T-helper 9 cell (primary cell): ENCODE measurements around the gene BRMS1L.
"Not testable (repeated sequence)": the region's sequence is repeated elsewhere in the genome, so short reads cannot be mapped to it uniquely, and the experiment has no call there.

Source experiments
- DNase-seq: peaks from one replicate; pipeline ENCODE4 v3.0.0-alpha.2; 2020

The BRMS1L gene

DNA sequence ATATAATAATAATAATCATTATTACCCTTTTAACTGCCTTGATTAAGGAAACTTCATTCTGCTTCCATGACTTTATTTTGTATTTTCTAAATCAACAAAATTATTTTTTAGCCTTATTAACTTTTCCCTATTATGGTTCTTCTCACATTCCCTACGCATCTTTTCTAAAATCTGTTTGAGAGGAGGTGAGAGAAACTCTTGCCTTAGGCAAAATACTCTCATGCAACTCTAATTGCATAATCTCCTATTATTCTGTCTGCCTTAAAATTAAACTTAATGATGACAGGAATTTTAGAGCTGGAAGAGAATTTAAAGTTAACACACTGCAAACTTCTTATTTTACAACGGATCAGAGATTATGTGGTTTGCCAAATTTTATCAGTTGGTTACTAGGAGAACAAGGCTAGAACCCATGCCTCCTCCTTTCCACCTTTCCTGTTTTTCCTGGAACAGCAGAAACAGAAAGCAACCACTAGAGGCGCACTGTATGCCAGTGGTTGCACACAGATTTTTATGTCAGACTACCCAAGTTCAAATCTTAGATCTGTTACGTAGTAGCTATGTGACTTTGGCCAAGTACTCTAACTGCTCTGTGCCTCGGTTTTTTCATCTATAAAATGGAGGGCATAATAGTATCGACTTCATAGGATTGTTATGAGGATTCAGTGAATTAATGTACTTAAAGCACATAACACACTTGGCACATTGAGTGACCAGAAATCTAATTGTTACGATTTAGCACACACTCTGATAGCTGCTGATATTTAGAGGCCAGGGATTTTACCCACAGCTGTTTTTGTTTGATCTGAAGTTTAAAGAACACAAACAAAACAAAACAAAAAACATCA lies 4.3 kb upstream of the BRMS1L start:
- no peak for DNase-seq

DNA sequence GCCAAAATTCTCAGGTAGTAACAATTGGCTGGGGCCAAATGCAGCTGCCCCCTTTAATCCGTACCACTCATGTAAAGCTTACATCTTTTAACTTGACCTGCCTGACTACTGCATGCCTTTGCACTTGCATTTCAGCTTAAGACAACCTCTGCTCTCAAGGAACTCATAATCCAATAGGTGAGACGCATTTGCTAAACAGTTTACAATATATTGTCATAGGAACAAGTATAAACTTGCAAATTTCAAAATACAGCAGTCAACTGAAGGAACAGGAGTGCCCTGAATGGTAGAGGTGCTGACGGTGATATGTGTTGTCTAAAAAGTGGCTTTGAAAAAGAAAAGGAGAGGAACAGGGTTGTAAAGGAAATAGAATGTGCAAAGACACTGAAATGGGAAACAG lies 3.6 kb upstream of the BRMS1L start:
- DNase-seq = no peak

DNA sequence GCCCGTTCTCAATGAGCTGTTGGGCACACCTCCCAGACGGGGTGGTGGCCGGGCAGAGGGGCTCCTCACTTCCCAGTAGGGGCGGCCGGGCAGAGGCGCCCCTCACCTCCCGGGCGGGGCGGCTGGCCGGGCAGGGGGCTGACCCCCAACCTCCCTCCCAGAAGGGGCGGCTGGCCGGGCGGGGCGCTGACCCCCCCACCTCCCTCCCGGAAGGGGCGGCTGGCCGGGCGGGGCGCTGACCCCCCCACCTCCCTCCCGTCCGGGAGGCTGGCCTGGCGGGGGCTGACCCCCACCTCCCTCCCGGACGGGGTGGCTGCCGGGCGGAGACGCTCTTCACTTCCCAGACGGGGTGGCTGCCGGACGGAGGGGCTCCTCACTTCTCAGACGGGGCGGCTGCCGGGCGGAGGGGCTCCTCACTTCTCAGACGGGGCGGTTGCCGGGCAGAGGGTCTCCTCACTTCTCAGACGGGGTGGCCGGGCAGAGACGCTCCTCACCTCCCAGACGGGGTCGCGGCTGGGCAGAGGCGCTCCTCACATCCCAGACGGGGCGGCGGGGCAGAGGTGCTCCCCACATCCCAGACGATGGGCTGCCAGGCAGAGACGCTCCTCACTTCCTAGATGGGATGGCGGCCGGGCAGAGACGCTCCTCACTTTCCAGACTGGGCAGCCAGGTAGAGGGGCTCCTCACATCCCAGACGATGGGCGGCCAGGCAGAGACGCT lies 1.5 kb upstream of the BRMS1L start:
- DNase-seq = not testable (repeated sequence)

DNA sequence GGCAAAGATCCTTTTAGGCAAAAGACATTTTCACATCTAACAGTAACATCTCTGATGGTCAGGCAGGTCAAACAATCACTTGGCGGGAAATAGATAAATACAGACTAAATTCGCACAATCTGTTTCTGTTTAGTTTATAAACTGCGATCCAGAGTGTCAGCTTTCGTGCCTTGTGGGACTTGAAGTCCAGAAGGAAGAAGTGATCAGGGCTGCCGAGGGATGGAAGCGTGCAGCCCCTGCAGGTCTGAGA lies 245 bp upstream of the BRMS1L start:
- no peak for DNase-seq

DNA sequence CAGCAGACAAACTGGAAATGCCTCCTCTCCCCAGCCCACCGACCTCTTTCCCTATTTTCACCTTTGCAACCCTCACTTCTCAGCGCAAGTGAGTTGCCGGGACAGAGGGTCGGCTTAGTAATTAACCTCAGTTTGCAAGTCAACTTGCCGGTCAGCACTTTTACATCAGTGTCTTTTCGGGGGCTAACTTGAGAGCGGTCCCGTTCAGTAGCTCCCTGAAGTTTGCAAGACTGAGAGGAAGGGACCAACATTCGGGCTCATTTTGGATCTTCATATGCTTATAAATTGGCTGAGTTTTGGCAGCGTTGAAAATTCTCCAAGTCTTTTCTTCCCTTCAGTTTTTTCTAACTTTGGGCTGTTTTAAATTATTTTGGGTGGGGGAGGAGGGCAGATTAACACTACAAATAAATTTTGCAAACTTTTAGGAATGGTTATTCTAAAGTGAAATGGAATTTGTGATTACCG lies 846 bp downstream of the BRMS1L start:
- DNase-seq = no peak

DNA sequence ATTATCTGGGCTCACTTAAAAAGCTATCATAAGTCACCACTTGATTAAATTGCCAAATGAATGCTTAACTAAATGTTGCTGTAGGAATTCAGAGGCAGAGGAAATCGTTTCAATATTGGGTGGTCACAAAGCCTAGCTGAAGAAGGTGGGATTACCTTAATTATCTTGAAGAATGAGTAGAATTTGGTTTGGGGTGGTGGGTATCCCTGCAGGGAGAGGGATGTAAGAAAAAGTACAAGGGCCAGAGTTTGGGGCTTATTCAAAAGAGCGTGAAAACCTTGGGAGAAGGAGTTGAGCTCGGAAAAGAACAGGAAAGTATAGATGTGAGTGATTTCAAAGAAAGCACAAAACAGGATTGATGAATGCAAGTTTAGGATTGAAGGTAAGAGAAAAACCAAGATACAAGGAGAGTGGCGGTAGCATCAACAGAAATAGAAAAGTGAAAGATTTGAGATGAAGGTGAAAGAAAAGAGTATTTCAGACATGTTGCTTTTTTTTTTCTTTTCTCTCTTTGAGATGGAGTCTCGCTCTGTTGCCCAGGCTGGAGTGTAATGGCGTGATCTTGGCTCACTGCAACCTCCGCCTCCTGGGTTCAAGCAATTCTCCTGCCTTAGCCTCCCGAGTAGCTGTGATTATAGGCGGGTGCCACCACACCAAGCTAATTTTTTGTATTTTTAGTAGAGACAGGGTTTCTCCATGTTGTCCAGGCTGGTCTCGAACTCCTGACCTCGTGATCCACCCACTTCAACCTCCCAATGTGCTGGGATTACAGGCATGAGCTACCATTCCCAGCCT lies 1.7 kb downstream of the BRMS1L start:
- no peak for DNase-seq

DNA sequence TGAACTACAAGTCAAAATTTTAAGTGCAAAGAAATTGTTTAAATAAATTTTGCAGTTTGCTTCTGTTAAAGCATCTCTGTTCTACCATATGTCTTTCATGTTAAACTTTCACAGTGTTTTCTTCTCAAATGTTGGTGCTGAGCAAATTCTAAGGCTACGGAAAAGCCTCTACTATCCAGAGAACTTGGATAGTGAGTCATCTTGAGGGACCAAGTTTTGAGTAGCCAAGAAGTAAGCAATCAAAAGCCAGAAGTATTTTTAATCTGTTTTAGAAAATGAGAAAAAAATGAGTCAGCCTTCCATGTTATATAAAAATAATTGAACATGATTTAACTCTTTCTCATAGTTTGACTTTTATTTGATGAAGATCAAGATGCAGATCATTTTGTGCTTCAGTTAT lies 3.3 kb downstream of the BRMS1L start:
- DNase-seq = no peak

DNA sequence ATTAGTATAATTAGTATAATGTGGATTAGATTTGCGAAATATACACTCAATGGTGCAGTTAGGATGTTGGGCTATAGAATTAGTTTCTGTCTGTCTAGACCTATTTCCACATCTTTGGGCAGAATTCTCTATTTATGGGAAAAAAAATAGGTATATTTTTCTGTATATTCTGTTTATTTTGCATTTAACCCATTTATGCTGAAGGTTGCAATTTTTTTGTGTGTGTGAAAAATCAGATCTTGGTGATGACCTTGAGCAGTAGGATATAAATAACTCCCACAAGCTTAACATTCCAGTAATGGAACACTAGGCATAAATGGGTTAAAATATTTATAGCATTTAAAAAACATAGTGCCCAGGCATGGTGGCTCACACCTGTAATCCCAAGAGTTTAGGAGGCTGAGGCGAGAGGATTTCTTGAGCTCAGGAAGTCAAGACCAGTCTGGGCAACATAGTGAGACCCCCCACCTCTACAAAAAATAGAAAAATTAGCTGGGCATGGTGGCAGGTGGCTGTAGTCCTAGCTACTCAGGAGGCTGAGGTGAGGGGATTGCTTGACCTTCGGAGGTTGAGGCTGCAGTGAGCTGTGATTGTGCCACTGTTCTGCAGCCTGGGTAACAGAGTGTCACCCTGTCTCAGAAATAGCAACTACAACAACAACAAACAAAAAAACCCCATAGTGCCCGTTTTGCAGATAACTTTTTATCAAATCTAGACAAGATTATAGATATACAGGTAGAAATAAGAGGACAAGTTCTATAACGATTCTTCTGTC lies 9.3 kb downstream of the BRMS1L start:
- no peak for DNase-seq

DNA sequence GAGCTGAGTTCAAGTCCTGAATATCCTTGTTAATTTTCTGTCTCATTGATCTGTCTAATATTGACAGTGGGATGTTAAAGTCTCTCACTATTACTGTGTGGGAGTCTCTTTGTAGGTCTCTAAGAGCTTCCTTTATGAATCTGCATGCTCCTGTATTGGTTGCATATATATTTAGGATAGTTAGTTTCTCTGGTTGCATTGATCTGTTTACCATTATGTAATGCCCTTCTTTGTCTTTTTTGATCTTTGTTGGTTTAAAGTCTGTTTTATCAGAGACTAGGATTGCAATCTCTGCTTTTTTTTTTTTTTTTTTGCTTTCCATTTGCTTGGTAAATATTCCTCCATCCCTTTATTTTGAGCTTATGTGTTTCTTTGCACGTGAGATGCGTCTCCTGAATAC lies 15.6 kb downstream of the BRMS1L start:
- not testable (repeated sequence) for DNase-seq

DNA sequence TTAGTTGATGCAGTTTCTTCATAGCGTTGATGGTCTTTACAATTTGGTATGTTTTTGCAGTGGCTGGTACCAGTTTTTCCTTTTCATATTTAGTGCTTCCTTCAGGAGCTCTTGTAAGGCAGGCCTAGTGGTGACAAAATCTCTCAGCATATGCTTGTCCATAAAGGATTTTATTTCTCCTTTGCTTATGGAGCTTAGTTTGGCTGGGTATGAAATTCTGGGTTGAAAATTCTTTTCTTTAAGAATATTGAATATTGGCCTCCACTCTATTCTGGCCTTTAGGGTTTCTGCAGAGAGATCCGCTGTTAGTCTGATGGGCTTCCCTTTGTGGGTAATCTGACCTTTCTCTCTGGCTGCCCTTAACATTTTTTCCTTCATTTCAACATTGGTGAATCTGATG lies 16.1 kb downstream of the BRMS1L start:
- not testable (repeated sequence) for DNase-seq

DNA sequence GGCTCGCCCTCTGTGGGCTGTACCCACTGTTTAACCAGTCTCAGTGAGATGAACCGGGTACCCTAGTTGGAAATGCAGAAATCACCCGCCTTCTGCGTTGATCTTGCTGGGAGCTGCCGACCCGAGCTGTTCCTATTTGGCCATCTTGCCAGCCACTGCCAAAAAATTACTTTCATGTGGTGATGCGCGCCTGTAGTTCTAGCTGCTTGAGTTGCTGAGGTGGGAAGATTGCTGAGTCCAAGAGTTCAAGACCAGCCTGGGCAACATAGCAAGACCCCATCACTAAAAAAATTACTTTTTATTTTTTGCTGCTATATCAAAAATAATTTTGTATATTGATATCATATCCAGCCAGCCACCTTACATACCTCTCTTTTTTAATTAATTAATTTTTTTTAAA lies 18.4 kb downstream of the BRMS1L start:
- no peak for DNase-seq

DNA sequence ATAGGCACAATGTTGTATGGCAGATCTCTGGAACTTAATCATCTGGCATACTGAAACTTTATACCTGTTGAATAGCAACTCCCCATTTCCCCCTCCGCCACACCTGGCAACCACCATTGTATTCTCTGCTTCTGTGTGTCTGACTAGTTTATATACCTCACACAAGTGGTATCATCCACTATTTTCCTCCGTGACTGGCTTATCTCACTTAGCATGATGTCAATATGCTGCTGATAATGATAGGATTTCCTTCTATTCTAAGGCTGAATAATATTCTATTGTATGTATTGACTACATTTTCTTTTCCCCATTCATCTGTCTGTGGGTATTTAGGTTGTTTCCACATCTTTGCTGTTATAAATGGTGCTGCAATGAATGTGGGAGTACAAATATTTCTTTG lies 21.5 kb downstream of the BRMS1L start:
- DNase-seq = no peak

DNA sequence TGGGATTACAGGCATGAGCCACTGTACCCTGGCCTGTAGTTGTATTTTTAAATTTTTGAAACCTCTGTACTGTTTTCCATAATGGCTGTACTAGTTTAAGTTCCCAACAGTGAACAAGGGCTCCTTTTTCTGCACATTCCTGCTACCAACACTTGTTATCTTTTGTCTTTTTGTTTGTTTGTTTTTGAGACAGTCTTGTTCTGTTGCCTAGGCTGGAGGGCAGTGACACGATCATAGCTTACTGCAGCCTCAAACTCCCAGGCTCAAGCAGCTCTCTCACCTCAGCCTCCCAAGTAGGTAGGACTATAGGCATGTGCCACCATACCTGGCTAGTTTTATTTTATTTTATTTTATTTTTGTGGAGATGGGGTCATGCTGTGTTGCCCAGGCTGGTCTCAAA lies 23.0 kb downstream of the BRMS1L start:
- DNase-seq = no peak

DNA sequence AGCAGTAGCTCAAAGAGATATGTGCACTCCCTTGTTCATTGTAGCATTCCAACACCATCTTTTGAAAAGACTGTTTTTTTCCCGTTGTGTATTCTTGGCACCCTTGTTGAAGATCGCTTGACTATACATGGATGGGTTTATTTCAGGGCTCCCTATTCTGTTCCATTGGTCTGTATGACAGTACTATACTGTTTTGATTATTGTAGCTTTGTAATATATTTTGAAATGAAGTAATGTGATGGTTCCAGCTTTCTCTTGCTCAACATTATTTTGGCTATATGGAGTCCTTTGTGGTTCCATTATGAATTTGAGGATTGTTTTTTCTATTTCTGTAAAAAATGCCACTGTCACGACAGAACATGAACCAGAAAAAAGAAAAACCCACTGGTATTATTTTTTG lies 25.7 kb downstream of the BRMS1L start:
- DNase-seq = no peak

DNA sequence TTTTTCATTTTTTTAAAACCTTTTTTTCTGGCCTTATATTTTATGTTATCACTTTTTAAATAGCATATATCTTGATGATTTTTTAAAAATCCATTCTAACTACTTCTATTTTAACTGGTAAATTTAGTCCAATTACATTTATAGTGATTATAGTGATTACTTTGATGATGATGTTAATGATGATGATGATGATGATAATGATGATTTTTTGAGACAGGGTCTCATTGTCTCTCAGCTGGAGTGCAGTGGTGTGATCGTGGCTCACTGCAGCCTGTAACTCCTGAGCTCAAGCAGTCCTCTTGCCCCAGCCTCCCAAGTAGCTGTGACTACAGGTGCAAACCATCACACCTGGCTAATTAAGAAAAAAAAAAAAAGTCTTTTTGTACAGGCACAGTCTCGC lies 27.1 kb downstream of the BRMS1L start:
- DNase-seq = no peak

DNA sequence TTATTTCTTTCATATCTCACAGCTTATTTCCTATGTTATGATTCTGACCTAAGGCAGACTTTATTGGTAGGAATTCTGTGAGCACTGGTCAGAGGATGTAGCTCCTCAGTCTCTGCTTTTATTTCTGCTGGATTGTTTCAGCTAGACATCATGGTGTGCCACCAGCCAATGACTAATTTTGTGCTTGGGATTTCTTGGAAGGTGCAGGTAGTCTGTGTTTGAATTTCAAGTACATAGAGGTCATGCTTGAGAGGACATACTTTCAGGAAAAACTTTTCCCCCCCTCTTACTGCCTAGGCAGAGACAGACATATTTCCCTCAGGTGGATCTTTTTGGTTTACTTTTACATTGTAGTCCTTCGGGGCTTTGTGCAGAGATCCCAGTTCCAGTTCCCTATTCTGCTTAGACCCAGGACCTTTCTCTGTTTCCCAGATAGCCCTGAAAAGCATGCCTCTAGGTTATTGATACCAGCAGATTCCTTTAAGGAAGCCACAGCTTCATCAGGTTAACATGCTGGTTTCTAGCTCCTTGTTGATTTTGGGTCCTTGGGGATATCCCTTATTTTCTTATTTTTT lies 28.6 kb downstream of the BRMS1L start:
- DNase-seq = no peak

DNA sequence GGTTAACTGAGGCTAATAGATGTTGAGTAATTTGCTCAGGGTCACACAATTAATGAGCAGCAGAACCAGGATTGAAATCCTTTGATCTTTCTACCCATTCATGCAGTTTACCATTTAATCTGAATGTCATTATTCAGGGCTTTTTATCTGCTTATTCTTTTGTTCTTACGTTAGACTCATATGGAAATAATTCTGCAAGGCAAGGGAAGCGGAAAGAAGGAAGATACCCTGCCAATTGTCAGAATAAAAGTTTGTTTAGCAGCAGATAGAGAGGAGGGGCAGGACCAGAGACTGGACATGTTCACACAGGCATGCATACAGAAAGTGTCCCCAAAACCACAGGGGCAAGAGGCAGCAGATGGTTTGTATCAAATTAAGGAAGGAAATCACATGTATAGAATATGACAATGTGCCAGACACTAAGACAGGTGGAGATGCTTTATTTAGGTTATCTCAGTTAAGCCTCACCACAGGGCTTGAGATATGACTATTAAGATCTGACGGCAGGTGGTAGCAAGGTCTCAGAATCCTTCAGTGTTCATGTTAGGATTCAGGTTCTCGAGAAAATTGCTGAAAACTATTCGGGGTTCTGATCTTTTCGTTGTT lies 29.8 kb downstream of the BRMS1L start:
- DNase-seq = no peak

DNA sequence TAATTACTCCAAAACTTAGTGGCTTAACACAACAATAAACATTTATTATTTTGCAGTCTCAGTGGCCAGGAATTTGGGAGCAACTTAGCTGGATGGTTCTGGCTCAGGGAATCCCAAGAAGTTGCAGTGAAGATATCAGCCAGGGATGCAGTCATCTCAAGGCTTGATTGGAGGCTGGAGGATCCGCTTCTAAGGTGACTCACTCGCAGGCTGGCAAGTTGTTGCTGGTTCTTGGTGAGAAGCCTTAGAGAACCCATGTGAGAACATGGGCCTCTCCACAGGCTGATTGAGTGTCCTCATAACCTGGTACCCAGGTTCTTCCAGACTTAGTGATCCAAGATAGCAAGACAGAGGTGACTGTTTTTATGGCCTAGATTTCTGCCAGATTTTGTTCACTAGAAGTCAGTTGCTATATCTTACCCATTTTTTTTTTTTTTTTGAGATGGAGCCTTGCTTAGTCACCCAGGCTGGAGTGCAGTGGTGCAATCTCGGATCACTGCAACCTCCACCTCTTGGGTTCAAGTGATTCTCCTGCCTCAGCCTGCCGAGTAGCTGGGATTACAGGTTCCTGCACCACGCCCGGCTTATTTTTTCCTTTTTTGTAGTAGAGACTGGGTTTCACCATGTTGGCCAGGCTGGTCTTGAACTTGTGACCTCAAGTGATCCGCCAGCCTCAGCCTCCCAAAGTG lies 32.5 kb downstream of the BRMS1L start:
- no peak for DNase-seq

DNA sequence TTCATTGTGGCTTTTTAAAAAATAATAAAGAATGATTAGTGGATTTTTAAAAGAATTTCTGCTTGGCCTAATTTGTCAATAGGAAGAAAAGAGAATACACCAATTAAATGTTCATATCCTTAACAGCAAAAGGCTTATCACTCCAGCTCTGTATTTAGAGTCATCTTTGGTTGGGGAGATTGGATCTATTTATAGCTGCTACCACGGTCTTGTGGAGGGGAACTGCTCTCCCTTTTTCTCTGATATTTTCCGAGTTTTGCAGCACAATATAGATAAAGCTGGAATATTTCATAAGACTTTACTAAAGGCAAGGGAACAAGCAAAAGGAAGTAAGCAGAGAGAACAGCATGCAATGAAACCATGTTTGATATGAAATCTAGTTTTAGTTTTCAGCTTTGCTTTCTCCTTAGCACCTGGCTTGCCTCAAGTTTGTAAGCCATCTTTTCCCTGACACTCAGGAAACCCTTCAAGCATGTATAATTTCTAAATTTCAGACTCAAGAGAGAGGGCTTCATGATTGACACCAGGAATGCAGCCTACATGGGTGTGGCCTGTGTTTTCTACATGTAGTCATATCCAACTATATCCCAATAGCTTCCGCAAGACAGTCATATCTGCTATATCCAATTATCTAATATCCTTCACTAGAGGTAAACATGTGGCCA lies 35.2 kb downstream of the BRMS1L start:
- DNase-seq = no peak

DNA sequence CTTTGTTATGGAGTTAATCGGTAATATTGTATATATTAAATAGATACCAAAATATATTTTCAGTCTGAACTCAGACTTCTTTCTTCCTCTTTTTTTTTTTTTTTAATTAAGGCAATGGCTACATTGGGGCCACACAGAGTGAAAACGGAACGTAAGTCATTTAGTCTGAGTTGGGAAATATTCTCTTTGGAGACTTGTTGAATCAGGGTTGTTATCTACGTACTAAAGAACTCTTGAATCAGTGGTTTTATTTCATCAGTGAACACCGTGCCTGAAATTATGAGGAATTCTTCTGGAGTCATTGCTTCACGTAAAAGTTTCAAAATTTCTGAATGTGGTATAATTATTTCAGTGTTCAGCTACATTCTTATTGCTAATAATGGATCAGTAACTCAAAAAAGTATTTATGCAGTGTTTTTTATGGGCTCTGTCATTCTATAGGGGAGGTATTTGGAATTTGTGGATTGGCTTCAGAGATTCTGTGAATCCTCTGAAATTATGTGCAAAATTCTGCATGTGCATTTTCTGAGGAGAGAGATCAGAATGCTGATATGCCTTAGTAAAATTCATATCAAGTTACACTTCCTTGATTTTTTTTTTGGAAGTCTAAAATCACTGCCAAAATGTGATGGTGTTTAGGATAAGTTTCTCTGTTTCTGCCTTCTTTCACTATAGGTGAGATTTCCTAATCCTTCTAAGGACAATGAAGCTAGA lies 39.6 kb downstream of the BRMS1L start:
- no peak for DNase-seq
